ENCODE measurements around the gene CD27.

GRCh38 chr12:6471989-6472360 is 27.2 kb downstream of the CD27 start:
- no peak for TF ChIP-seq CTCF (IDR thresholded peaks at IDR 0.05)
- TF ChIP-seq POLR2A (IDR thresholded peaks at IDR 0.05), result no peak
- TF ChIP-seq POLR2AphosphoS5 (IDR thresholded peaks at IDR 0.05), result no peak
